Measurements from ENCODE around the gene AADACL4.

The AADACL4 gene

DNA sequence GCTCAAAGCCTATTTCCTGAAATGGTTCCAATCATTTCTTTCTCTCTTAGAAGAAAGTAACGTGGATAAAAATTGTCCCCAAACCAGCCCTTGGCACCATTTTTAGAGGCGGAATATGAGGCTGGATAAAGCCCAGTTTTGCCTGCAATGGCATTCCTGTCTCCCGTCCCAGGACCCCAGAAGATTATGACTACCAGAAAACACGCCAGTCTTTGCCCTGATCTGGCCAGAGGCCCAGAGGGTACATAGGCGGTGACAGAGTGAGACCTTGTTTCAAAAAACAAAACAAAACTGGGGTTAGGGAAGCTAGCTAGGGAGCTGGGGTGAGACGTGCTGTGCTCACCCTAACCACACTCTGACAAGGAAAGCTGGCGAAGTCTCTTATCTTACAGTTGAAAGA is at the start of gene AADACL4:
TSS of gene AADACL4 (plus strand) at position 301 of the 400 bp plus-strand sequence. CDS start 462 bp downstream, outside the sequence.
- Histone ChIP-seq H3K4me3 (ENCODE audit: low read length) (no peak within 1 kb of the TSS), H3K9me3 (ENCODE audit: insufficient read depth, low read length) (no peaks in the 10 kb centered on the region), H3K27ac (ENCODE audit: low read length) (no peak within 1 kb of the TSS), H3K9ac (ENCODE audit: low read length) (no peak within 1 kb of the TSS), H3K36me3 (replicated peaks; ENCODE audit: low read depth, low read length) (no peaks in the 10 kb centered on the region), H3K4me2 (ENCODE audit: low read length) (no peak within 1 kb of the TSS), H3K79me2 (ENCODE audit: low read length) (no peaks in the 10 kb centered on the region), H3K4me1 (ENCODE audit: low read length) (no peaks in the 10 kb centered on the region), H2AFZ (ENCODE audit: low read depth, low read length) (no peak within 1 kb of the TSS), H4K20me1 (ENCODE audit: insufficient read depth, low read length) (no peaks in the 10 kb centered on the region), H3K27me3 (ENCODE audit: low read depth, low read length) (no peaks in the 10 kb centered on the region)
- TF ChIP-seq CTCF (IDR thresholded peaks at IDR 0.05; ENCODE audit: low read depth, low read length) (no peak), EZH2phosphoT487 (IDR thresholded peaks at IDR 0.05; ENCODE audit: low read depth) (no peak)

GRCh38 chr1:12594490-12594889 is 49.4 kb upstream of the AADACL4 start:
- no peak overlapping the region for H3K4me2 ChIP-seq (ENCODE audit: low read length)
- no peaks in the 10 kb centered on the region for H3K9me3 ChIP-seq (ENCODE audit: insufficient read depth, low read length)
- no peaks in the 10 kb centered on the region for H3K4me1 ChIP-seq (ENCODE audit: low read length)
- H3K79me2 ChIP-seq (ENCODE audit: low read length), result no peaks in the 10 kb centered on the region
- no peaks in the 10 kb centered on the region for H4K20me1 ChIP-seq (ENCODE audit: insufficient read depth, low read length)
- H3K36me3 ChIP-seq (replicated peaks; ENCODE audit: low read depth, low read length), result no peaks in the 10 kb centered on the region
- TF ChIP-seq EZH2phosphoT487 (IDR thresholded peaks at IDR 0.05; ENCODE audit: low read depth) (no peak), CTCF (IDR thresholded peaks at IDR 0.05; ENCODE audit: low read depth, low read length) (no peak)
- H2AFZ ChIP-seq (ENCODE audit: low read depth, low read length), result no peak overlapping the region
- no peak overlapping the region for H3K9ac ChIP-seq (ENCODE audit: low read length)
- no peak overlapping the region for H3K27ac ChIP-seq (ENCODE audit: low read length)
- no peak overlapping the region for H3K4me3 ChIP-seq (ENCODE audit: low read length)
- H3K27me3 ChIP-seq (ENCODE audit: low read depth, low read length), result no peaks in the 10 kb centered on the region

DNA sequence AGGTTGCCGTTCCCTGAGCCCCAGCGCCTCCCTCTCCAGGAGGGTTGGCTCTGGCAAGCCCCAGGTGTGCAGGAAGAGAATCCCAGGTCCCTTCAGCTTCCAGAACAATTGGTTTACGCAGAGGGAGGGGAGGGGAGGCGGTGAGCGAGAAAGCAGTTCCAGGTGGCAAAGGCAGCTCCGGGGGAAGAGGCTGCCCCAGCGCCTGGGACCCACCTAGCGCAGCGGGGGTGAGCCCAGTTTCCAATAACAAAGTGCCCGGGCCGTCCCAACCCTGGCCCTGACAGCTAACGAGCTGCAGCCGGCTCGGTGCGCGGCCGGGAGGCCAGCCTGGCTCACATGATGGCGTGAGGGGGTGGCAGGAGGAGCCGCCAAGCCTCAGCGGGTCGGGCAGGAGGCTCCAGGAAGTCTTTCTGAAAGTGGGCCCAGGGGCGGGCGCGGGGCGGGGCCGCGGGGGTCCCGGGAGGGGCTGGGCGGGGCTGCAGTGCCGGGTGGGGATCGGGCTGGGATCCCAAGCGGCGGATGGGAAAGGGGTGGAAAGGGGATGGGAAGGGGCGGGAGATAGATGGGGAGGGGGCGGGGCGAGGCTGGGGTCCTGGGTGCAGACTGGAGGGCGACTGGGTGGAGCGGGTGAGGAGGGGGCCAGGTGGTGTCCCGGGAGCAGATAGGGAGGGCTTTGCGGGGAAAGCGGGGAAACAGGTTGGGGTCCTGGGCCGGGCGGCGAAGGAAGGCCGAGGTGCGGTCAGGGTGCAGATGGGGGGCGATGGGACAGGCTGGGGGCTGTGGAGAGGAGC is 48.7 kb upstream of the AADACL4 start:
- no peak overlapping the region for H2AFZ ChIP-seq (ENCODE audit: low read depth, low read length)
- H3K9me3 ChIP-seq (ENCODE audit: insufficient read depth, low read length), result no peaks in the 10 kb centered on the region
- no peaks in the 10 kb centered on the region for H4K20me1 ChIP-seq (ENCODE audit: insufficient read depth, low read length)
- H3K4me2 ChIP-seq (ENCODE audit: low read length), result no peak overlapping the region
- no peak overlapping the region for H3K4me3 ChIP-seq (ENCODE audit: low read length)
- H3K27me3 ChIP-seq (ENCODE audit: low read depth, low read length), result no peaks in the 10 kb centered on the region
- no peaks in the 10 kb centered on the region for H3K79me2 ChIP-seq (ENCODE audit: low read length)
- no peak overlapping the region for H3K27ac ChIP-seq (ENCODE audit: low read length)
- no peaks in the 10 kb centered on the region for H3K4me1 ChIP-seq (ENCODE audit: low read length)
- no peak overlapping the region for H3K9ac ChIP-seq (ENCODE audit: low read length)
- H3K36me3 ChIP-seq (replicated peaks; ENCODE audit: low read depth, low read length), result no peaks in the 10 kb centered on the region
- TF ChIP-seq CTCF (IDR thresholded peaks at IDR 0.05; ENCODE audit: low read depth, low read length) (no peak), EZH2phosphoT487 (IDR thresholded peaks at IDR 0.05; ENCODE audit: low read depth) (no peak)

GRCh38 chr1:12595757-12596006 is 48.2 kb upstream of the AADACL4 start:
- no peak for TF ChIP-seq CTCF (IDR thresholded peaks at IDR 0.05; ENCODE audit: low read depth, low read length)
- TF ChIP-seq EZH2phosphoT487 (IDR thresholded peaks at IDR 0.05; ENCODE audit: low read depth), result no peak
- Histone ChIP-seq H3K9me3 (ENCODE audit: insufficient read depth, low read length) (no peaks in the 10 kb centered on the region), H3K27me3 (ENCODE audit: low read depth, low read length) (no peaks in the 10 kb centered on the region), H3K79me2 (ENCODE audit: low read length) (no peaks in the 10 kb centered on the region), H2AFZ (ENCODE audit: low read depth, low read length) (no peak overlapping the region), H3K4me3 (ENCODE audit: low read length) (no peak overlapping the region), H3K9ac (ENCODE audit: low read length) (no peak overlapping the region), H4K20me1 (ENCODE audit: insufficient read depth, low read length) (no peaks in the 10 kb centered on the region), H3K4me1 (ENCODE audit: low read length) (no peaks in the 10 kb centered on the region), H3K27ac (ENCODE audit: low read length) (no peak overlapping the region), H3K36me3 (replicated peaks; ENCODE audit: low read depth, low read length) (no peaks in the 10 kb centered on the region), H3K4me2 (ENCODE audit: low read length) (no peak overlapping the region)

All from OCI-LY3 (cell line).